ENCODE results near the gene FOXG1. TPM values are rescaled to one million over a fixed set of nuclear protein-coding genes. Genes with fewer than 3 reads are reported as not detected.

The FOXG1 gene
- total RNA-seq, 4 donors from 2014 or later: not detected

DNA sequence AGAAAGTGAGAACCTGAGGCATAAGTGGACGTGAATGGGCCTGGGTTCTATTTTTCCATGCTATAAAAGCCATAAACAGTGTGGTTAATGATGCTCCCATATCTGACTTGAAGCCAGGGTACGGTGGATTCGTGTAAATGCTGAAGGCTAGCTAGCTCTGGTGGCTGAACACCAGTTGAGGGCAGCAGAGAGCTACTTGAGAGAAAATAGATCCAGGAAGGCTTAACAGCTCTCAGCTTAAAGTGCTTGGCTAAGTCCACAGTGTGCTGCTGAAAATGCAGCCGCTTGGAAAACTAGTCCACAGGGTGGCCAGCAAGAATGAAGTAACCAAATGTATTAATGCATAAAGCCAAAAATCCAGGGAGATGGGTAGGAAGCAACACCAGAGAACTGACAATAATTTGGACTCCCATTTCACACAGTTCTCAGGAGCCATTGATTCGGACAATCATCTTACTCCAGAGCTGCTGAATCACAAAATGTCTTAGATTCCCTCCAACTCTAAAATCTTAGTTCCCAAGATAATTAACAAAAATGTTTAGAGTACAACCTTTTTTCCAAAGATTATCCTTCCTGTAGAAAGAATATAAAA, 15.0 kb upstream of the FOXG1 start:
- TF ChIP-seq, protein P1, sequence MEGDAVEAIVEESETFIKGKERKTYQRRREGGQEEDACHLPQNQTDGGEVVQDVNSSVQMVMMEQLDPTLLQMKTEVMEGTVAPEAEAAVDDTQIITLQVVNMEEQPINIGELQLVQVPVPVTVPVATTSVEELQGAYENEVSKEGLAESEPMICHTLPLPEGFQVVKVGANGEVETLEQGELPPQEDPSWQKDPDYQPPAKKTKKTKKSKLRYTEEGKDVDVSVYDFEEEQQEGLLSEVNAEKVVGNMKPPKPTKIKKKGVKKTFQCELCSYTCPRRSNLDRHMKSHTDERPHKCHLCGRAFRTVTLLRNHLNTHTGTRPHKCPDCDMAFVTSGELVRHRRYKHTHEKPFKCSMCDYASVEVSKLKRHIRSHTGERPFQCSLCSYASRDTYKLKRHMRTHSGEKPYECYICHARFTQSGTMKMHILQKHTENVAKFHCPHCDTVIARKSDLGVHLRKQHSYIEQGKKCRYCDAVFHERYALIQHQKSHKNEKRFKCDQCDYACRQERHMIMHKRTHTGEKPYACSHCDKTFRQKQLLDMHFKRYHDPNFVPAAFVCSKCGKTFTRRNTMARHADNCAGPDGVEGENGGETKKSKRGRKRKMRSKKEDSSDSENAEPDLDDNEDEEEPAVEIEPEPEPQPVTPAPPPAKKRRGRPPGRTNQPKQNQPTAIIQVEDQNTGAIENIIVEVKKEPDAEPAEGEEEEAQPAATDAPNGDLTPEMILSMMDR (IDR thresholded peaks at IDR 0.05; ENCODE audit: low read depth): no peak

DNA sequence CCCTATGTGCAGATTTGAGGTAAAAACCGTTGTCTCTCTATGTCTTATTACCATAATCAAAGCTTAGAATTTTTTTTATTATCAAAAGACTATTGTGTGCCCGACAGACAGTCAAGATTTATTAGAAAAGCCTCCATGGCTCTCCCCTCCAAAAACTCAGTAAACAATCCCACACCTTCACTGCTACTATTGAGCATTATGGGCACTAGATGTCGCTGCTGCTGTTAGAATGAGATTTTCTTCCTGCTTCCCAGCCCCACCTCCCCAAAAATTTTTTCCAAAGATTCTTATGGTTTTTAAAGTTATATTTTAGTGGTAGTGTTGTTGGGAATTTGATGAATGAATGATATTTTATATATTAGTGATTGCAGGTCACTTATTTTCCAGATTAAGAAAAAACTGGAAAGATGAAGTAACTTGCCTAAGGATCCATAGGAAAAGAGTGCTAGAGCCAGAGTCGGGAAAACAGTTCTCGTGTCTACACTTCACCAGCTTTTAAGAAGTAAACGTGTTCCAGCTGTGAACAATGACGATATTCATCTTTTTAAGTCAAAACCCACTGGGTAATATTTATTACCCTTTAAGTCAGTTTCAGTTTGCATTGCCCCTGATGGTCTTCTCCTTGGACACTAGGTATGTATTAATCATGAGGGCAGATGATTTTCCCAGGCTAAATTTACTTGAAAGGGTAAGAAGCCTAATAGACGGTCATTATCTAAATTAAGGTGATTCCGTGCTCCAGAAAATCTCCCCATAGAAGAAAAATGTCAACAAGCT, 12.2 kb upstream of the FOXG1 start:
- TF ChIP-seq, protein P1 (IDR thresholded peaks at IDR 0.05; ENCODE audit: low read depth): no peak

DNA sequence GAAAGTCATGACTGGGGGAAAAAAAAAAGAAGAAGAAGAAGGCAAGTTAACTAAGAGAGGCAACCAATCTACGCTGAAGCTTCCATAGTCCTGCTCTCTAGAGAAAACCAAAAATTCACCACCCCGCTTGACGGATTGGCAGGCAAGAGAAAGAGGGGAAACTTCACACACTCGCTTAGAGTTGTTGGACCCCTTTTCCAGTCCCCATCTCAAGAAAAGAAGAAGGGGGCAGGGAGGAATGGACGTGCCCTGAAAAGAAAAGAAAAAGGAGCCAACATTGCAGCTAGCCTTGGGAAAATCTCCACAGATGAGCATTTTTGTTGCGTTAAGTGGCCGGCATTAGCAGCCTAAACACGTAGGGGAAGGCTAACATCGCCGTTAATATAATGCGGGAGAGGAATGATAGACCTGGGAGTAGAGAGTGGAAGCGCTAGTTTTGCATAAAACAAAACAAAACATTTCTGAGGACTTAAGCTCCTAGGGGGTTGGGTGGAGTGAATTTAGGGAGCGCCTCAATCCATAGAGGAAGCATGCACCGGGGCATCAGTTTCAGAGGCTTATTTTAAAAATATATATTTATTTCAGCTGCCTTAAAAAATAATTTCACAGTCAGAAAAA, 11.3 kb upstream of the FOXG1 start:
- TF ChIP-seq, protein P1 (IDR thresholded peaks at IDR 0.05; ENCODE audit: low read depth): no peak

DNA sequence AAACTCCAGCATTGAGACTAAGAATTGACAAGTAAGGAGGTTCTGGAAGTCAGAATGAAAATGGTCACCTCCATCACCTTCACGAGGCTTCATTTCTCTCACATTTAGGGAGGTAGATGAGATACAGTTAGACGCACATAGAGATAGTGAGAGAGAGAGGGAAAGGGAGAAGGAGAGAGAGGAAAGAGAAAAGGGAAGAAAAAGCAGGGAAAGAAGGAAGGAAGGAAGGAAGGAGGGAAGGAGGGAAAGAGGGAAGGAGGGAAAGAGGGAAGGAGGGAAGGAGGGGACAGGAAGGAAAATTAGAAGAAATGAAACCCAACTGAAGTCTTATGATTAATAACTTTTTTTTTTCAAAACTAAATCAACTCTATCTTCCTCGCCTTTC, 10.7 kb upstream of the FOXG1 start:
- TF ChIP-seq, protein P1 (IDR thresholded peaks at IDR 0.05; ENCODE audit: low read depth): no peak

DNA sequence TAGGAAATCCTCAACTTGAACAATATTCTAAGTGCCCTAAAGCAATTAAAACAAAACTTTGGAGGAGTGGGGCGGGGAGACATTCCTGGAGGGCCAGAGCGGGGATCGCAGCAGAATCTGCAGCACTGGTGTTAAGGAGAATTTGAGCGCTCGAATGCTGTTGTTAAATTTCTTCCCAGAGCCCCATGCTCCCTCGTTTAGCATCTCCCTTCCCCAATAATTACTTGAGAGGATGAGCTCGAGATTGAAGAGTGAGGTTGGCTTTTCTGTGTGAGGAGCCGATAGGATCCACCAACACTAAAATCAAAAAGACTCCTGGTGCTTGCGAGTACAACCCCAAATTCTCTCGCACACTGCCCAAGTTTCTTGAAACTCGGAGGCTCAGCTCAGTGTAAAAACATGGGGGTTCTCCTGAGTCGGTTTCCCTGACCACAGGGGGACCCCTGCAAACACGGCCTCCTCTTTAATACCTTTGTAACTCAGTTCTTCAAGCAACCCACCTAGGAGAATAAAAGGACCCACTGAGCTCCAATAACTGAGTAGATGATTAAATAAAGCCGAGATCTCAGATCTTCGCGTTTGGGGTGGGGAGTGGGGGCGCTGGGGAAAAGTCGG, 10.2 kb upstream of the FOXG1 start:
- TF ChIP-seq, protein P1 (IDR thresholded peaks at IDR 0.05; ENCODE audit: low read depth): no peak

DNA sequence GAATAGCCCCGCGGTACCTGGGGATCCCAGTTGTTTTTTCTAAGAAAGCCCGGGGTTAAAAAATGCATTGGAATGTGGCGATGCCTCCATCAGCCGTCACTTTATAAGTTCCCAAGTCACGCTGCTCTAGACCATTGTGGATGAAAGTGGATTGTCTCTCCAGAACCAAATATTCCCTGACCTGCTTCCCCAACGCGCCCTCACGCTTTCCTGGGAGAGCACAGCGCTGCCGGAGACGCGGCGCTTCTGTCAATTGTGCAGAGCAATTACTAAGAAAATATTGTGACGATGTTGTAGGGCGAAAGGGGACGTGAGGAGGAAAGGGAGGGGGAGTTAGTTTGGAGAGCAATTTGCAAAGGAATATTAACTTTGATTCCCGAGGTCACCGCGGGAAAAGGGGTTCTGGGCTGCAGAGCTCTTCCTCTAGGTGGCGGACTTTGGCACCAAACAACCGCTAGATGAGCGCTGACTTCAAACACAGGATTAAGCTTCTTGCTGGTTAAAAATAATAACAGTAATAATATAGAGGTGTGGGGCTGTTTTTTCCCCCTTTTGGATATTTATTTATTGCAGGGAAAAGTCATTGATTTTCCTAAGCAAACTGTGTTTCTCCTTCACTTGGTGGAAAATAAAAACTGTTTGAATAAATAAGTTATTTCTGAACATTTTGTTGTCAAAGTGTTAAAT, 9.6 kb upstream of the FOXG1 start:
- TF ChIP-seq, protein P1 (IDR thresholded peaks at IDR 0.05; ENCODE audit: low read depth): no peak
